Measurements from ENCODE around the gene CD300LB. TPM values are rescaled to one million over a fixed set of nuclear protein-coding genes. Genes with fewer than 3 reads are reported as not detected.

CD300LB gene
- total RNA-seq, 2 donors from 2014 or later = 0.69 TPM; not detected in 1

DNA sequence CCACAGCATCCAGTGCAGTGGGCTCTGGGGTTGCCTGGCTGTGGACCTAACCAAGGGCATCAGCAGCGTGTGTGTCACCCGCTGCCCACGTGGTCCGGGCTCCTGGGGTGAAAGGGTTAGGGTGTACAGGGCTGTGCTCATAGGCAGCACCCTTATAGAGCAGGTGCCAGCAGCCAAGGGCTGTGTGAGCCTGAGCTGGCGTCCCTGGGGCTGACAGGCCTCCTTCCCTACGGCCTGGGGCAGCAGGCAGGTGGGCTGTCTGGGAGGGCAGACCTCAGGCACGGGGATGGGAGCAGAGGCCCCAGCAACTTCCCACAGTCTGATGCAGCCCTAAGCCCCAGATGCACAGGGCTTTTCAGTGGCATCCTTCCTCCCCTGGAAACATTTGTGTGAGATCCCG is 51.0 kb downstream of the CD300LB start:
- no peak overlapping the region for H3K27ac ChIP-seq
- TF ChIP-seq, protein P1, sequence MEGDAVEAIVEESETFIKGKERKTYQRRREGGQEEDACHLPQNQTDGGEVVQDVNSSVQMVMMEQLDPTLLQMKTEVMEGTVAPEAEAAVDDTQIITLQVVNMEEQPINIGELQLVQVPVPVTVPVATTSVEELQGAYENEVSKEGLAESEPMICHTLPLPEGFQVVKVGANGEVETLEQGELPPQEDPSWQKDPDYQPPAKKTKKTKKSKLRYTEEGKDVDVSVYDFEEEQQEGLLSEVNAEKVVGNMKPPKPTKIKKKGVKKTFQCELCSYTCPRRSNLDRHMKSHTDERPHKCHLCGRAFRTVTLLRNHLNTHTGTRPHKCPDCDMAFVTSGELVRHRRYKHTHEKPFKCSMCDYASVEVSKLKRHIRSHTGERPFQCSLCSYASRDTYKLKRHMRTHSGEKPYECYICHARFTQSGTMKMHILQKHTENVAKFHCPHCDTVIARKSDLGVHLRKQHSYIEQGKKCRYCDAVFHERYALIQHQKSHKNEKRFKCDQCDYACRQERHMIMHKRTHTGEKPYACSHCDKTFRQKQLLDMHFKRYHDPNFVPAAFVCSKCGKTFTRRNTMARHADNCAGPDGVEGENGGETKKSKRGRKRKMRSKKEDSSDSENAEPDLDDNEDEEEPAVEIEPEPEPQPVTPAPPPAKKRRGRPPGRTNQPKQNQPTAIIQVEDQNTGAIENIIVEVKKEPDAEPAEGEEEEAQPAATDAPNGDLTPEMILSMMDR (IDR thresholded peaks at IDR 0.05) = no peak

DNA sequence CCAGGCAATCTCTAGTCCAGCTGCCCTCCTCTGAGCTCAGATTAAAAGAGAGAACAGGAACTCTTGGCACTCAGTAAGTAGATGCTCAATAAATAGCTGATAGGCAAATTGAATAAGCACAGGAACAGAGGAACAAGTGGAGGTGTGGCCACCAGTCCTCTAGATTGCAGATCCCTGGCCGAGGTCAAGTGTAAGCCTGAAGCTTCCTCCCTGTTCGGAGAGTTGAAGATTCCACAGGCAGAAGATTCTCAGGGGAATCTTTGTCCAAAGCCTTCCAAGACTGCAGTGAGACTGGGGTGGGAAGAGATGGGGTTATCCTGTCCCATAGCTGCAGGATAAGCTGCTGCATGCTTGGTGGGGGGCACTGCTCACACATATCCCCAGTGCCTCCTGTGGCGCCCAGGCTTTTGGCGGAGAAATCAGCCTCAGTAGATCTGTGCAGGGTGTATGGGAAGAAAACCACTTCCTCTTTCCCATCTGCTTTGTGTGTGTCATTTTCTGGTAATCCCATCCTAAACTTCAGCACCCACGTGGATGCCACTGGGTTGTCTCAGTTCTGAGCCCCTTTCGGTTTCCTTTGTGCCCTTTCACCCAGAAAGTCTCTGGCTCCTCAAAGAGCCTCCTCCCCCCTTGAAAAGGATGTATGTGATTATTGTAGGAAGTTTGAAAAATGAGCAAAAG is 52.7 kb downstream of the CD300LB start:
- no peaks in the 10 kb centered on the region for H3K4me1 ChIP-seq
- no peak overlapping the region for H3K4me3 ChIP-seq
- H3K9ac ChIP-seq (ENCODE audit: low read depth in 2 of 2, low read length in 2 of 2) = no peak overlapping the region
- H3K9me3 ChIP-seq = no peaks in the 10 kb centered on the region
- H3K36me3 ChIP-seq = no peaks in the 10 kb centered on the region
- DNase-seq = no peak
- no peaks in the 10 kb centered on the region for H3K27me3 ChIP-seq
- H3K27ac ChIP-seq = peak overlapping the region; percentile 36
- intact Hi-C loops (cut with DNase I) = no loop called here
- TF ChIP-seq, protein P1 (IDR thresholded peaks at IDR 0.05) = no peak

More for the DNA sequence above, 51.0 kb downstream of the CD300LB start:
- intact Hi-C loops (cut with DNase I) = no loop called here
- Histone ChIP-seq H3K4me1 (no peaks in the 10 kb centered on the region), H3K4me3 (no peak overlapping the region), H3K36me3 (no peaks in the 10 kb centered on the region), H3K27me3 (no peaks in the 10 kb centered on the region), H3K9ac (ENCODE audit: low read depth in 2 of 2, low read length in 2 of 2) (no peak overlapping the region), H3K9me3 (no peaks in the 10 kb centered on the region)
- no peak for DNase-seq

DNA sequence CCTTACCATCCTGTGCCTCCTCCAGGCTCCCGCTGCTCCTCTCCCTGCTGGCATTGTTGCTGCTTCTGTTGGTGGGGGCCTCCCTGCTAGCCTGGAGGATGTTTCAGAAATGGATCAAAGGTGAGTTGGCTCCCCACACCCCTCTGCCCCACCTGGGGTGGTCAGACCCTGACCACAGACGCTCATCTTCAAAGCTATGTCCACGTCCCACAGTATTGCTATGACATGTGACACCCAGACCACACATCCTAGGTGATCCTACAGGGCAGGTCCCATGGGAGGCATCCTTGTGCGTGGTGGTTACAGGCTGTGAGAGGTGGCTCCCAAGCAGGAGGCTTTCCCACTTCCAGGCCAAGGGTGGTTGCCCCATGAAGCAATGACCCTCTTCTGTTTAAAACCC is 53.9 kb downstream of the CD300LB start:
- TF ChIP-seq, protein P1 (IDR thresholded peaks at IDR 0.05) = no peak
- no peaks in the 10 kb centered on the region for H3K36me3 ChIP-seq
- H3K27ac ChIP-seq = no peak overlapping the region
- H3K9me3 ChIP-seq = no peaks in the 10 kb centered on the region
- no peak for DNase-seq
- no peak overlapping the region for H3K9ac ChIP-seq (ENCODE audit: low read depth in 2 of 2, low read length in 2 of 2)
- H3K4me1 ChIP-seq = no peaks in the 10 kb centered on the region
- no peaks in the 10 kb centered on the region for H3K27me3 ChIP-seq
- intact Hi-C loops (cut with DNase I) = no loop called here
- H3K4me3 ChIP-seq = no peak overlapping the region

DNA sequence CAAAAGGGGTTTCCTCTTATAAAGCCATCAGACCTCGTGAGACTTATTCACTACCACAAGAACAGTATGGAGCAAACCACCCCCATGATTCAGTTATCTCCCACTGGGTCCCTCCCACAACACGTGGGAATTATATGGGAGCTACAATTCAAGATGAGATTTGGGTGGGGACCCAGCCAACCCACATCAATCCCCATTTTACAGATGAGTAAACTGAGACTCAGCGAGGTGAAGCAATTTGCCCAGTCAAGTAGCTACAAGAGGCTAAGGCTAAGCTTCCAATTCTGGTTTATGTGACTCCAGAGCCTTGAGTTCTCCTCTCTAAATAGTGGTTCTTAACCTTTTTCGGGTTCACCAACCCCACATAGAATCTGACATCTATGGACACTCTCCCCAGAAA is 56.1 kb downstream of the CD300LB start:
- intact Hi-C loops (cut with DNase I) = no loop called here
- Histone ChIP-seq H3K4me3 (no peak overlapping the region), H3K27me3 (no peaks in the 10 kb centered on the region), H3K4me1 (no peaks in the 10 kb centered on the region), H3K9me3 (no peaks in the 10 kb centered on the region), H3K9ac (ENCODE audit: low read depth in 2 of 2, low read length in 2 of 2) (no peak overlapping the region), H3K36me3 (no peaks in the 10 kb centered on the region), H3K27ac (no peak overlapping the region)
- TF ChIP-seq, protein P1 (IDR thresholded peaks at IDR 0.05) = no peak
- no peak for DNase-seq

DNA sequence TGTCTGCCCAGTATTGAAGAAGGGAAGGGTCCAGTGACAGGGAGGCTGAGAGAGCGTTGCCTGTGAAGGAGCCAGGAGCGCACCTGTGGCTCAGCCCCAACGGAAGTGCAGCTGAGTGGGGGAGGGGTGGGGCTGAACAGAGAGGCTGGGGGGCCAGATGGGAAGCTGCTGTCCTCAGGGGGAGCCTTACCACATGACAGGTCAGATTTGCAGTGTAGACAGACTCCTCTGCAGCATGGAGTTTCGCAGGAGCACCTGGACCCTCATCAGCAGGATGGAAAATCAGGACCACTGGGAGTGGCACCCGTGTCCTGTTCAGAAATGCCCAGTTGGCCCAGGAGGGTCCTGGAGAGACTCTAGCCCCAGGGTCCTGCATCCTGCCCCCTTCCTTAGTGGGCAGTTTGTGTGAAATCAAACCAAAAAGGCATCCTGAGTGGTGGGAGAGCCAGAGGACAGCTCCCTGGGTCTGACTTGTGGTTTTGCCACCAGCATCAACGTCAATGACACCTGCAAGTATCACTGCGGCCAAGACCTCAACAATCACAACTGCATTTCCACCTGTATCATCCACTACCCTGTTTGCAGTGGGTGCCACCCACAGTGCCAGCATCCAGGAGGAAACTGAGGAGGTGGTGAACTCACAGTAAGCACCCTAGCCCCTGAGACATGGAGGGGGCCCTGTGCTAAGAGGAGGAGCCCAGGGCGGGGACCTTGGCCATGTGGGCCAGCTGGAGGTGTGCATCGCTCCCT is 57.1 kb downstream of the CD300LB start:
- Histone ChIP-seq H3K9me3 (no peaks in the 10 kb centered on the region), H3K27me3 (no peaks in the 10 kb centered on the region), H3K27ac (no peak overlapping the region), H3K4me3 (no peak overlapping the region), H3K4me1 (no peaks in the 10 kb centered on the region), H3K9ac (ENCODE audit: low read depth in 2 of 2, low read length in 2 of 2) (no peak overlapping the region), H3K36me3 (no peaks in the 10 kb centered on the region)
- TF ChIP-seq, protein P1 (IDR thresholded peaks at IDR 0.05) = no peak
- intact Hi-C loops (cut with DNase I) = no loop called here
- DNase-seq = no peak

Data from colonic mucosa (tissue), 4 donors.